ENCODE measurements around the gene PDE9A.

DNA sequence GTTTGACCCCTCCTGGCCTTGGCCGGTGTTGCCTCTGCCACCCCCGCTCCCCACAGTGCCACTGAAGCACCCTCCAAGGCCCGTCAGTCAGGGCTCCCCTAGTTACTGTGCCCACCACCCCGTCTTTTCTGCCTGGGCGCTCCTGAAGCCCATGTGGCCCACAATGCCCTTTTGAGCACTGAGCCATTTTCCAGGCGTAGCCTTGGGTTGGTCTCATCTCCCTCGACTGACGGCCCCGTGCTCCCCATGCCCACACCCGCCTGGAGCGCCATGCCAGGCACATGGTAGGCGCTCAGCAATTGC is 118.0 kb downstream of the PDE9A start:
- TF ChIP-seq POLR2A (IDR thresholded peaks at IDR 0.05; ENCODE audit: low read depth, low read length) (no peak), TAF1 (IDR thresholded peaks at IDR 0.05; ENCODE audit: borderline replicate concordance, low read depth, low read length) (no peak), POLR2AphosphoS5 (IDR thresholded peaks at IDR 0.05; ENCODE audit: low read depth, low read length) (no peak)

Measured in GM12892 (cell line).